GM19468 (cell line): ENCODE data around the gene NSMCE4A.
"Not testable (repeated sequence)": the region's sequence is repeated elsewhere in the genome, so short reads cannot be mapped to it uniquely, and the experiment has no call there.

Experiments used
- ATAC-seq: cut with Tn5 transposase; IDR thresholded peaks from one replicate; pipeline ENCODE4 v1.9.1; 2021; ENCODE audit warnings: mild to moderate bottlenecking, moderate library complexity, moderate number of reproducible peaks; ENCODE audit not compliant: unreplicated experiment; ENCODE audit errors: extremely low read depth

NSMCE4A gene

GRCh38 chr10:121990015-121990677 lies 15.1 kb upstream of the NSMCE4A start:
- no peak for ATAC-seq

GRCh38 chr10:121988361-121989324 lies 13.6 kb upstream of the NSMCE4A start, which contains the start of gene TACC2:
Gene TACC2 (plus strand): TSS chr10:121989163. CDS start chr10:122021982, 32,819 bp downstream.
- ATAC-seq = no peak

- no peak for ATAC-seq
Measured at GRCh38 chr10:121984463-121984862, 9.4 kb upstream of the NSMCE4A start.

- ATAC-seq = no peak
Measured at GRCh38 chr10:121983852-121984251, 8.8 kb upstream of the NSMCE4A start.

GRCh38 chr10:121981346-121981745 lies 6.3 kb upstream of the NSMCE4A start:
- ATAC-seq = no peak

- no peak for ATAC-seq
Measured at GRCh38 chr10:121978511-121978910, 3.5 kb upstream of the NSMCE4A start.

GRCh38 chr10:121976607-121977006 lies 1.6 kb upstream of the NSMCE4A start:
- no peak for ATAC-seq

GRCh38 chr10:121975295-121976086 lies 474 bp upstream of the NSMCE4A start:
- no peak for ATAC-seq

GRCh38 chr10:121974019-121974534 lies 940 bp downstream of the NSMCE4A start:
- ATAC-seq = no peak

- not testable (repeated sequence) for ATAC-seq
Measured at GRCh38 chr10:121969086-121969485, 5.9 kb downstream of the NSMCE4A start.

GRCh38 chr10:121965996-121966395 lies 9.0 kb downstream of the NSMCE4A start:
- no peak for ATAC-seq

- ATAC-seq = no peak
Measured at GRCh38 chr10:121961456-121961855, 13.6 kb downstream of the NSMCE4A start.

GRCh38 chr10:121959671-121960070 lies 15.3 kb downstream of the NSMCE4A start:
- no peak for ATAC-seq

- no peak for ATAC-seq
Measured at GRCh38 chr10:121956111-121957061, 18.6 kb downstream of the NSMCE4A start.

- ATAC-seq = no peak
Measured at GRCh38 chr10:121952226-121952625, 22.8 kb downstream of the NSMCE4A start.

- ATAC-seq = no peak
Measured at GRCh38 chr10:121949451-121949850, 25.6 kb downstream of the NSMCE4A start.

GRCh38 chr10:121949049-121949448 lies 26.0 kb downstream of the NSMCE4A start:
- no peak for ATAC-seq

GRCh38 chr10:121947343-121948330 lies 27.4 kb downstream of the NSMCE4A start:
- no peak for ATAC-seq
